PC-3 (cell line): Measurements from ENCODE around the gene DENND4C. TPM values are rescaled to one million over a fixed set of nuclear protein-coding genes. Genes with fewer than 3 reads are reported as not detected.

Source experiments
- ATAC-seq: fragments of 200-7000 bp; cut with Tn5 transposase; 2 replicates; pipeline ENCODE4 v1.9.1; 2020; ENCODE audit warnings: mild to moderate bottlenecking, moderate library complexity
- BruUV-seq: library from RNA; stranded (reverse); fragments of 400-500 nt; replicated peaks from 2 replicates; lab custom pipeline; 2021; lab: Mats Ljungman, UMichigan
- CTCF ChIA-PET: fragments of 300-600 bp; sonication (Branson Sonifier 250); formaldehyde crosslinking; loops from one replicate; lab custom pipeline; 2022; ENCODE audit warnings: antibody characterized with exemption; lab: Charles Lee
- POLR2A ChIA-PET: fragments of 300-600 bp; sonication (Branson Sonifier 250); formaldehyde crosslinking; loops from one replicate; lab custom pipeline; 2022; ENCODE audit warnings: antibody characterized with exemption; ENCODE audit not compliant: unreplicated experiment; lab: Charles Lee
- DNase-seq: peaks from one replicate; pipeline ENCODE4 v3.0.0-alpha.2; 2015
- H2AFZ ChIP-seq: fragments of 300-600 bp; sonication (generic); 2 replicates; pipeline ENCODE4 v1.6.0; 2016; ENCODE audit warnings: antibody characterized with exemption, low read length
- H3F3A ChIP-seq: fragments of 300-600 bp; sonication (generic); one replicate; pipeline ENCODE4 v1.6.0; 2017; ENCODE audit warnings: antibody characterized with exemption, low read length, control low read depth, mild to moderate bottlenecking; ENCODE audit not compliant: unreplicated experiment
- H3K27ac ChIP-seq: fragments of 300-600 bp; sonication (generic); 2 replicates; pipeline ENCODE4 v1.5.1; 2016; ENCODE audit warnings: mild to moderate bottlenecking, low read length
- H3K27me3 ChIP-seq: fragments of 300-600 bp; sonication (generic); 2 replicates; pipeline ENCODE4 v1.6.1; 2016; ENCODE audit warnings: low read length, mixed read lengths
- H3K36me3 ChIP-seq: fragments of 300-600 bp; sonication (generic); 2 replicates; pipeline ENCODE4 v1.6.1; 2016; ENCODE audit warnings: low read depth, mixed run types, low read length, mixed read lengths
- H3K4me1 ChIP-seq: fragments of 300-600 bp; sonication (generic); 2 replicates; pipeline ENCODE4 v1.5.1; 2016; ENCODE audit warnings: low read length; ENCODE audit not compliant: insufficient read depth
- H3K4me2 ChIP-seq: fragments of 300-600 bp; sonication (generic); 2 replicates; pipeline ENCODE4 v1.6.0; 2016; ENCODE audit warnings: low read length
- H3K4me3 ChIP-seq: fragments of 300-600 bp; sonication (generic); 2 replicates; pipeline ENCODE4 v1.5.1; 2016; ENCODE audit warnings: mild to moderate bottlenecking, low read length, mixed read lengths
- H3K79me2 ChIP-seq: fragments of 300-600 bp; sonication (generic); 2 replicates; pipeline ENCODE4 v1.6.1; 2017; ENCODE audit warnings: low read length, mixed read lengths
- H3K9ac ChIP-seq: fragments of 300-600 bp; sonication (generic); 2 replicates; pipeline ENCODE4 v1.6.0; 2016; ENCODE audit warnings: mild to moderate bottlenecking, low read length
- H3K9me2 ChIP-seq: fragments of 300-600 bp; sonication (generic); replicated peaks from 2 replicates; pipeline ENCODE4 v1.6.1; 2016; ENCODE audit warnings: mixed run types, low read length, mixed read lengths
- H3K9me3 ChIP-seq: fragments of 300-600 bp; sonication (generic); 2 replicates; pipeline ENCODE4 v1.6.1; 2016; ENCODE audit warnings: low read length, mixed read lengths
- H4K20me1 ChIP-seq: fragments of 300-600 bp; sonication (generic); 2 replicates; pipeline ENCODE4 v1.6.1; 2016; ENCODE audit warnings: low read length, mixed read lengths
- CTCF ChIP-seq: fragments of 300-600 bp; sonication (generic); conservative IDR thresholded peaks from 2 replicates; pipeline ENCODE4 v1.5.1; 2017; ENCODE audit warnings: antibody characterized with exemption, low read depth, mild to moderate bottlenecking, low read length
- EZH2 ChIP-seq: fragments of 300-600 bp; sonication (generic); IDR thresholded peaks from one replicate; pipeline ENCODE4 v1.6.1; 2017; ENCODE audit warnings: antibody characterized with exemption, mild to moderate bottlenecking, low read length; ENCODE audit not compliant: unreplicated experiment
- EZH2phosphoT487 ChIP-seq: fragments of 300-600 bp; sonication (generic); IDR thresholded peaks from 2 replicates; pipeline ENCODE4 v1.6.1; 2018; ENCODE audit warnings: mild to moderate bottlenecking, antibody characterized with exemption, low read length, borderline replicate concordance
- intact Hi-C: fragments of 100-400 bp; cut with micrococcal nuclease; formaldehyde crosslinking; loops from 2 replicates; pipeline ENCODE4 v1.9.0; 2023
- total RNA-seq: library from RNA; depleted of rRNA; stranded (reverse); fragments of >200 nt; gene quantifications from 2 replicates; pipeline ENCODE4 v1.2.3, GENCODE V29; 2014

The DENND4C gene
- total RNA-seq, 1 experiment from 2014 or later: 20.9 TPM

- no peaks in the 10 kb centered on the region for H3K4me1 ChIP-seq
- no peaks in the 10 kb centered on the region for H3K36me3 ChIP-seq
- ChIA-PET CTCF (no interaction called here), POLR2A (no interaction called here)
- no peak for DNase-seq
- no peaks in the 10 kb centered on the region for H3F3A ChIP-seq
- H3K4me3 ChIP-seq: no peak overlapping the region
- BruUV-seq: no TSS peak
- H3K79me2 ChIP-seq: no peaks in the 10 kb centered on the region
- no peak overlapping the region for H3K9ac ChIP-seq
- intact Hi-C loops: no loop called here
- no peaks in the 10 kb centered on the region for H3K9me3 ChIP-seq
- TF ChIP-seq CTCF: no peak
- TF ChIP-seq EZH2: no peak
- TF ChIP-seq EZH2phosphoT487: no peak
- no peak overlapping the region for H3K4me2 ChIP-seq
- no peaks in the 10 kb centered on the region for H3K27me3 ChIP-seq
- ATAC-seq: no peak
- no peak overlapping the region for H3K27ac ChIP-seq
- no peaks in the 10 kb centered on the region for H3K9me2 ChIP-seq
- no peaks in the 10 kb centered on the region for H4K20me1 ChIP-seq
- H2AFZ ChIP-seq: no peak overlapping the region
Measured at GRCh38 chr9:19203058-19203457, 27.4 kb upstream of the DENND4C start.

- intact Hi-C loops: no loop called here
- no peak for ATAC-seq
- no peak overlapping the region for H2AFZ ChIP-seq
- H3K4me2 ChIP-seq: peak overlapping the region; percentile 61
- H3K27me3 ChIP-seq: no peaks in the 10 kb centered on the region
- no peak overlapping the region for H3K9ac ChIP-seq
- no peak for TF ChIP-seq CTCF
- no peak for TF ChIP-seq EZH2phosphoT487
- TF ChIP-seq EZH2: no peak
- H3K9me2 ChIP-seq: no peaks in the 10 kb centered on the region
- DNase-seq: peak; percentile 65
- no TSS peak for BruUV-seq
- no peaks in the 10 kb centered on the region for H4K20me1 ChIP-seq
- H3K36me3 ChIP-seq: no peaks in the 10 kb centered on the region
- H3K4me3 ChIP-seq: peak overlapping the region; percentile 11; the same call in 1 of the 2 replicates
- H3K79me2 ChIP-seq: no peaks in the 10 kb centered on the region
- peaks cover 10% of the 10 kb centered on the region for H3K4me1 ChIP-seq
- no peaks in the 10 kb centered on the region for H3F3A ChIP-seq
- POLR2A ChIA-PET: no interaction called here
- H3K9me3 ChIP-seq: no peaks in the 10 kb centered on the region
- no peak overlapping the region for H3K27ac ChIP-seq
- CTCF ChIA-PET: no interaction called here
Measured at GRCh38 chr9:19208653-19209052, 21.8 kb upstream of the DENND4C start.

GRCh38 chr9:19209188-19209587 is 21.3 kb upstream of the DENND4C start:
- no peaks in the 10 kb centered on the region for H3K9me2 ChIP-seq
- no peaks in the 10 kb centered on the region for H3F3A ChIP-seq
- no peaks in the 10 kb centered on the region for H3K79me2 ChIP-seq
- H3K36me3 ChIP-seq: no peaks in the 10 kb centered on the region
- no peak overlapping the region for H3K9ac ChIP-seq
- no peak overlapping the region for H3K27ac ChIP-seq
- no peaks in the 10 kb centered on the region for H4K20me1 ChIP-seq
- H3K4me1 ChIP-seq: peaks cover 10% of the 10 kb centered on the region
- no peak overlapping the region for H2AFZ ChIP-seq
- H3K27me3 ChIP-seq: no peaks in the 10 kb centered on the region
- TF ChIP-seq EZH2phosphoT487 (no peak), EZH2 (no peak), CTCF (no peak)
- no peaks in the 10 kb centered on the region for H3K9me3 ChIP-seq
- POLR2A ChIA-PET: no interaction called here
- no peak for ATAC-seq
- no TSS peak for BruUV-seq
- intact Hi-C loops: no loop called here
- CTCF ChIA-PET: no interaction called here
- no peak overlapping the region for H3K4me3 ChIP-seq
- no peak for DNase-seq
- peak overlapping the region; percentile 61; the same call in 1 of the 2 replicates for H3K4me2 ChIP-seq
